RWPE1 (cell line): ENCODE data around the gene FOXC2.

Source experiments
- CTCF ChIA-PET: fragments of 350-600 bp; sonication (Branson Sonifier 250); formaldehyde crosslinking; extraction: SDS; loops from one replicate; lab custom pipeline; 2021; lab: Yijun Ruan, JAX
- POLR2A ChIA-PET: fragments of 400-600 bp; formaldehyde crosslinking; extraction: SDS; loops from one replicate; lab custom pipeline; 2020; ENCODE audit warnings: antibody characterized with exemption; ENCODE audit not compliant: low non-redundant PET; lab: Yijun Ruan, JAX
- DNase-seq: peaks from one replicate; pipeline ENCODE4 v3.0.0; 2012; ENCODE audit warnings: low spot score
- H3K27ac ChIP-seq: fragments of 450-650 bp; 2 replicates; pipeline ENCODE4 v1.5.1; 2017
- CTCF ChIP-seq: fragments of 450-650 bp; conservative IDR thresholded peaks from 2 replicates; pipeline ENCODE4 v1.5.1; 2017; ENCODE audit warnings: low read depth, mild to moderate bottlenecking

The FOXC2 gene

GRCh38 chr16:86527366-86527765 lies 39.3 kb upstream of the FOXC2 start:
- POLR2A ChIA-PET = no interaction called here
- no peak for TF ChIP-seq CTCF
- no peak for DNase-seq
- CTCF ChIA-PET = interaction anchor here (0.6 kb wide), 1 partner anchor 454 kb away, joined by 5 read pairs; no protein-coding TSS in a partner anchor
- no peak overlapping the region for H3K27ac ChIP-seq

- H3K27ac ChIP-seq = no peak overlapping the region
- no peak for DNase-seq
- ChIA-PET POLR2A (no interaction called here), CTCF (no interaction called here)
- no peak for TF ChIP-seq CTCF
Measured at GRCh38 chr16:86528061-86528929, 38.3 kb upstream of the FOXC2 start.

- H3K27ac ChIP-seq = no peak overlapping the region
- DNase-seq = no peak
- TF ChIP-seq CTCF = no peak
- ChIA-PET POLR2A (no interaction called here), CTCF (interaction anchor here (1.3 kb wide), 1 partner anchor 11 kb away, joined by 5 read pairs; no protein-coding TSS in a partner anchor)
Measured at GRCh38 chr16:86529160-86529559, 37.5 kb upstream of the FOXC2 start.

- ChIA-PET POLR2A (no interaction called here), CTCF (interaction anchor here (1.1 to 1.3 kb wide), 2 partner anchors 13 kb away, joined by 3 to 5 read pairs; no protein-coding TSS in a partner anchor)
- no peak overlapping the region for H3K27ac ChIP-seq
- DNase-seq = no peak
- no peak for TF ChIP-seq CTCF
Measured at GRCh38 chr16:86530251-86531190, 36.1 kb upstream of the FOXC2 start.

- no peak for DNase-seq
- TF ChIP-seq CTCF = no peak
- CTCF ChIA-PET = interaction anchor here (1.1 kb wide), 1 partner anchor 13 kb away, joined by 3 read pairs; no protein-coding TSS in a partner anchor
- POLR2A ChIA-PET = no interaction called here
- no peak overlapping the region for H3K27ac ChIP-seq
Measured at GRCh38 chr16:86531191-86531545, 35.5 kb upstream of the FOXC2 start.
